Measurements from ENCODE around the gene UPK3A.
A peak's percentile ranks its signal among the peaks of the same experiment; 100 is the strongest.
"Not testable (repeated sequence)": the region's sequence is repeated elsewhere in the genome, so short reads cannot be mapped to it uniquely, and the experiment has no call there.

UPK3A gene

GRCh38 chr22:45257941-45258340, 26.8 kb upstream of the UPK3A start:
- DNase-seq = not testable (repeated sequence)

GRCh38 chr22:45259754-45260394, 24.9 kb upstream of the UPK3A start:
- no peak for DNase-seq

- not testable (repeated sequence) for DNase-seq
Measured at GRCh38 chr22:45260395-45260759, 24.4 kb upstream of the UPK3A start.

- no peak for DNase-seq
Measured at GRCh38 chr22:45261407-45262088, 23.2 kb upstream of the UPK3A start.

- peak in 1 of 2 donors; percentile 48 for DNase-seq
Measured at GRCh38 chr22:45262195-45262930, 22.4 kb upstream of the UPK3A start.

GRCh38 chr22:45262931-45263462, 21.8 kb upstream of the UPK3A start:
- DNase-seq = no peak

GRCh38 chr22:45263463-45264269, 21.1 kb upstream of the UPK3A start:
- peak in 1 of 2 donors; percentile 77 for DNase-seq

GRCh38 chr22:45265535-45265934, 19.2 kb upstream of the UPK3A start:
- DNase-seq = no peak

- DNase-seq = peak in 1 of 2 donors; percentile 32
Measured at GRCh38 chr22:45268167-45268957, 16.4 kb upstream of the UPK3A start.

GRCh38 chr22:45268958-45269844, 15.5 kb upstream of the UPK3A start:
- DNase-seq = peak; percentile 84 to 88

- DNase-seq = no peak
Measured at GRCh38 chr22:45270095-45271020, 14.4 kb upstream of the UPK3A start.

- DNase-seq = peak in 1 of 2 donors; percentile 34
Measured at GRCh38 chr22:45271667-45272201, 13.0 kb upstream of the UPK3A start.

- DNase-seq = no peak
Measured at GRCh38 chr22:45272498-45272897, 12.3 kb upstream of the UPK3A start.

GRCh38 chr22:45273452-45274075, 11.2 kb upstream of the UPK3A start:
- no peak for DNase-seq

GRCh38 chr22:45276507-45277105, 8.1 kb upstream of the UPK3A start:
- no peak for DNase-seq

- not testable (repeated sequence) for DNase-seq
Measured at GRCh38 chr22:45277720-45278119, 7.0 kb upstream of the UPK3A start.

- DNase-seq = no peak
Measured at GRCh38 chr22:45278125-45278524, 6.6 kb upstream of the UPK3A start.

- DNase-seq = no peak
Measured at GRCh38 chr22:45280587-45280980, 4.2 kb upstream of the UPK3A start.

- DNase-seq = no peak
Measured at GRCh38 chr22:45281010-45281409, 3.7 kb upstream of the UPK3A start.

All from CD4-positive, alpha-beta T cell treated with Interleukin-4 for 1 hour (primary cell).